CD4-positive, CD25-positive, alpha-beta regulatory T cell (primary cell): Measurements from ENCODE around the gene THOC5. TPM values are rescaled to one million over a fixed set of nuclear protein-coding genes. Genes with fewer than 3 reads are reported as not detected.

ENCODE experiments used
- ATAC-seq, 2 donors: fragments of 150-1000 bp; cut with Tn5 transposase; one replicate each; pipeline ENCODE4 v1.10.0; 2021; ENCODE audit warnings: low read depth in 2 of 2, moderate number of reproducible peaks in 2 of 2, moderate library complexity in 1 of 2
- DNase-seq, 3 donors: peaks; one replicate each; pipeline versions ENCODE4 v3.0.0 to v3.0.0-alpha.2; 2012 to 2022; ENCODE audit warnings: mixed read lengths in 1 of 3
- H3K27ac ChIP-seq: one replicate; pipeline ENCODE4 v1.7.0; 2013; ENCODE audit warnings: mild to moderate bottlenecking, low read length; ENCODE audit not compliant: insufficient read depth, poor library complexity, severe bottlenecking
- H3K27me3 ChIP-seq: one replicate; pipeline ENCODE4 v1.7.0; 2013; ENCODE audit warnings: low read length; ENCODE audit not compliant: control insufficient read depth, insufficient read depth
- H3K36me3 ChIP-seq: one replicate; pipeline ENCODE4 v1.7.0; 2013; ENCODE audit warnings: mild to moderate bottlenecking, low read length, moderate library complexity; ENCODE audit not compliant: control insufficient read depth, insufficient read depth
- H3K4me1 ChIP-seq: 2 replicates; pipeline ENCODE4 v1.7.0; 2013; ENCODE audit warnings: mild to moderate bottlenecking, low read length; ENCODE audit not compliant: insufficient read depth, control insufficient read depth, poor library complexity, severe bottlenecking
- H3K4me3 ChIP-seq: one replicate; pipeline ENCODE4 v1.7.0; 2013; ENCODE audit warnings: low read depth, mild to moderate bottlenecking, low read length, moderate library complexity
- H3K9me3 ChIP-seq, 2 experiments: 1 replicate in 1 of 2; 2 replicates in 1 of 2; pipeline ENCODE4 v1.7.0; 2013; ENCODE audit warnings: low read length in 2 of 2, mild to moderate bottlenecking in 1 of 2, moderate library complexity in 1 of 2; ENCODE audit not compliant: control insufficient read depth in 2 of 2
- H3K27ac Mint-ChIP-seq, 3 donors: one replicate each; pipeline ENCODE4 v1.8.0; 2020 to 2022; ENCODE audit warnings: mild to moderate bottlenecking in 3 of 3, mixed read lengths in 3 of 3, moderate library complexity in 2 of 3
- H3K27me3 Mint-ChIP-seq: one replicate; pipeline ENCODE4 v1.8.0; 2022; ENCODE audit warnings: mild to moderate bottlenecking, mixed read lengths
- H3K36me3 Mint-ChIP-seq: one replicate; pipeline ENCODE4 v1.8.0; 2020; ENCODE audit warnings: mixed read lengths
- H3K4me1 Mint-ChIP-seq, 4 donors: one replicate each; pipeline ENCODE4 v1.8.0; 2020 to 2022; ENCODE audit warnings: mixed read lengths in 4 of 4, mild to moderate bottlenecking in 1 of 4
- H3K4me3 Mint-ChIP-seq, 4 donors: one replicate each; pipeline ENCODE4 v1.8.0; 2020 to 2022; ENCODE audit warnings: mild to moderate bottlenecking in 4 of 4, mixed read lengths in 4 of 4, moderate library complexity in 3 of 4
- H3K9me3 Mint-ChIP-seq, 7 donors: one replicate each; pipeline ENCODE4 v1.8.0; 2020 to 2022; ENCODE audit warnings: mixed read lengths in 7 of 7, mild to moderate bottlenecking in 3 of 7, moderate library complexity in 2 of 7
- polyA plus RNA-seq, 4 donors: library from polyadenylated mRNA; unstranded; fragments of 300-500 nt; fragmentation: Illumina TruSeq; gene quantifications; one replicate each; pipeline ENCODE4 v1.2.3, GENCODE V29; 2021
- total RNA-seq: library from RNA; stranded (reverse); gene quantifications from one replicate; pipeline ENCODE4 v1.2.3, GENCODE V29; 2022

Gene THOC5
- total and polyA plus RNA-seq, 5 donors from 2014 or later: 27.8 to 54.0 (median 32.5) TPM

GRCh38 chr22:29478326-29479276 is 75.0 kb downstream of the THOC5 start:
- H3K27ac ChIP-seq: no peak overlapping the region
- Mint-ChIP-seq H3K36me3 (no peaks in the 10 kb centered on the region), H3K4me1 (peaks cover 0 to 20% (median 9%) of the 10 kb centered on the region in 4 donors), H3K27ac (no peak overlapping the region), H3K27me3 (peaks cover 58% of the 10 kb centered on the region), H3K4me3 (peak overlapping the region in 3 of 4 donors; percentile 29 to 69 (median 43)), H3K9me3 (peaks cover 0 to 4% (median 0%) of the 10 kb centered on the region in 7 donors)
- no peaks in the 10 kb centered on the region for H3K36me3 ChIP-seq
- peak in 2 of 3 donors; percentile 26 to 28 for DNase-seq
- no peaks in the 10 kb centered on the region for H3K9me3 ChIP-seq
- no peak overlapping the region for H3K4me3 ChIP-seq
- ATAC-seq: no peak
- peaks cover 13% of the 10 kb centered on the region for H3K4me1 ChIP-seq
- peaks cover 12% of the 10 kb centered on the region for H3K27me3 ChIP-seq

- ATAC-seq: no peak
- peaks cover 12% of the 10 kb centered on the region for H3K27me3 ChIP-seq
These were observed 75.7 kb downstream of the THOC5 start for GRCh38 chr22:29477723-29478318.

GRCh38 chr22:29476116-29476515 is 77.4 kb downstream of the THOC5 start:
- no peak overlapping the region for H3K27ac Mint-ChIP-seq

More at GRCh38 chr22:29477723-29478318, 75.7 kb downstream of the THOC5 start:
- Histone ChIP-seq H3K9me3 (no peaks in the 10 kb centered on the region), H3K4me3 (no peak overlapping the region), H3K36me3 (no peaks in the 10 kb centered on the region), H3K4me1 (peaks cover 13% of the 10 kb centered on the region), H3K27ac (no peak overlapping the region)
- H3K4me3 Mint-ChIP-seq: peak overlapping the region in 1 of 4 donors; percentile 29
- DNase-seq: no peak
- peaks cover 66% of the 10 kb centered on the region for H3K27me3 Mint-ChIP-seq
- H3K27ac Mint-ChIP-seq: no peak overlapping the region
- H3K4me1 Mint-ChIP-seq: peaks cover 0 to 20% (median 9%) of the 10 kb centered on the region in 4 donors
- H3K36me3 Mint-ChIP-seq: no peaks in the 10 kb centered on the region
- H3K9me3 Mint-ChIP-seq: peaks cover 0 to 4% (median 0%) of the 10 kb centered on the region in 7 donors

GRCh38 chr22:29475550-29475949 is 78.0 kb downstream of the THOC5 start:
- Histone ChIP-seq H3K9me3 (no peaks in the 10 kb centered on the region), H3K27ac (no peak overlapping the region), H3K27me3 (peaks cover 12% of the 10 kb centered on the region), H3K4me3 (no peak overlapping the region), H3K4me1 (peaks cover 8% of the 10 kb centered on the region), H3K36me3 (no peaks in the 10 kb centered on the region)
- peaks cover 0 to 1% (median 0%) of the 10 kb centered on the region in 7 donors for H3K9me3 Mint-ChIP-seq
- DNase-seq: no peak
- peak overlapping the region in 1 of 3 donors; percentile 63 for H3K27ac Mint-ChIP-seq
- H3K27me3 Mint-ChIP-seq: peaks cover 63% of the 10 kb centered on the region
- H3K4me3 Mint-ChIP-seq: no peak overlapping the region
- H3K36me3 Mint-ChIP-seq: no peaks in the 10 kb centered on the region
- ATAC-seq: no peak
- H3K4me1 Mint-ChIP-seq: peaks cover 0 to 19% (median 7%) of the 10 kb centered on the region in 4 donors

More at GRCh38 chr22:29476116-29476515, 77.4 kb downstream of the THOC5 start:
- H3K27me3 ChIP-seq: peaks cover 12% of the 10 kb centered on the region
- peaks cover 0 to 16% (median 7%) of the 10 kb centered on the region in 4 donors for H3K4me1 Mint-ChIP-seq
- peaks cover 10% of the 10 kb centered on the region for H3K4me1 ChIP-seq
- H3K27me3 Mint-ChIP-seq: peaks cover 65% of the 10 kb centered on the region
- no peak overlapping the region for H3K27ac ChIP-seq
- no peak overlapping the region for H3K4me3 Mint-ChIP-seq
- H3K36me3 Mint-ChIP-seq: no peaks in the 10 kb centered on the region
- H3K9me3 ChIP-seq: no peaks in the 10 kb centered on the region
- ATAC-seq (no peak), DNase-seq (no peak)
- peaks cover 0 to 1% (median 0%) of the 10 kb centered on the region in 7 donors for H3K9me3 Mint-ChIP-seq
- H3K36me3 ChIP-seq: no peaks in the 10 kb centered on the region
- no peak overlapping the region for H3K4me3 ChIP-seq

DNA sequence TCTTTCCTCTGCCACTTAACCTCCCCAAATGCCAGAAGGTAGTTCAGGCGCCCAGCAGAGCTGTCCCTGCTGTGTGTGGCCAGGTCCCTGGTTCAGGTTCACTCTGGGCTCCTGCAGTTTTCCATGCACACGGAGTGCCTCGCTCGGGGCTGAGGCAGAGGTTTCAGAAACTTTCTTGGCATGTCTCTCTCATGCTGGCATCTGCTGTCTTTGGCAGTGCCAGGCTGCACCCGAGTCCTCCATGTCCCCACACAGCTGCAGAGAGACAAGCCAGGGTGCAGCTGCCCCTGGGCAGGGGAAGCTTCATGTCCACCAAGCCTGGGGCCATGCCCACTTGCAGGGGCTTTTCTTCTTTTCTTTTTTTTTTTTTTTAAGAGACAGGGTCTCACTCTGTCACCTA is 80.6 kb downstream of the THOC5 start:
- no peak overlapping the region for H3K27ac Mint-ChIP-seq
- no peak for ATAC-seq

DNA sequence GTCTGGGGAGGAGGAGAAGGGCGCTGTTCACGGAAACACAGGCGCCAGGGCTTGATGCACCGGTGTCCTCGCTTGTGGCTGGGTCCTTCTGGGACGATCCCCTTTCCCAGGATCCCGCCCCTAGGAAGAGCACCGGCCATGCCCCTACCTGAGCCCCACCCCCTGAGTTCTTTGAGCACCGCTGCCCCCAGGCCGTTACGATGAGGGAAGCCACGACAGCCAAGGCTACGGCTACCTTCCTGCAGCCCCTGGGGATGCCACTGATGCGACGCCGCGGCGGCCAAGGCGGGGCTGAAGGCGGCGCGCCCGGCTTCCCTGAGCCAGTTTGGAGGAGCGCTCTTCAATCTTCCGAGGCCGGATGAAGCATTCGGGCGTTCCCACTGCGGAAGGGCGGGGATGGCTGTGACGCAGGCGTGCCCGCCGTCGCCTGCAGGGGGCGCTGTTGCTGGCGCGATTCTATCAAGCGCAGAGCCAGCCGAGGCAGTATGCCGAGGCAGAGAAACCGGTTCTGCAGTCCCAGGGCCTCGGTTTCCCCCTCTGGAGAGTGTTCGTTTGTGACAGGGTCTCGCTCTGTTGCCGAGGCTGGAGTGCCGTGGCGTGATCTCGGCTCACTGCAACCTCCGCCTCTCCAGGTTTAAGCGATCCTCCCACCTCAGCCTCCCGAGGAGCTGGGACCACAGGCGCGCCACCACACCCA is 83.2 kb downstream of the THOC5 start:
- peak; percentile 64 to 80 for ATAC-seq
- Mint-ChIP-seq H3K4me3 (peak overlapping the region; percentile 35 to 74 (median 70)), H3K4me1 (peaks cover 0 to 12% (median 3%) of the 10 kb centered on the region in 4 donors), H3K27ac (peak overlapping the region in 1 of 3 donors; percentile 78), H3K27me3 (peaks cover 56% of the 10 kb centered on the region), H3K36me3 (no peaks in the 10 kb centered on the region), H3K9me3 (no peaks in the 10 kb centered on the region)
- Histone ChIP-seq H3K27ac (no peak overlapping the region), H3K36me3 (no peaks in the 10 kb centered on the region), H3K4me1 (peaks cover 6% of the 10 kb centered on the region), H3K4me3 (no peak overlapping the region), H3K27me3 (no peaks in the 10 kb centered on the region), H3K9me3 (no peaks in the 10 kb centered on the region)
- peak; percentile 38 to 78 (median 66) for DNase-seq

More for the DNA sequence above, 80.6 kb downstream of the THOC5 start:
- H3K4me1 Mint-ChIP-seq: peaks cover 0 to 15% (median 3%) of the 10 kb centered on the region in 4 donors
- no peak overlapping the region for H3K4me3 Mint-ChIP-seq
- no peak overlapping the region for H3K4me3 ChIP-seq
- H3K36me3 Mint-ChIP-seq: no peaks in the 10 kb centered on the region
- peaks cover 4% of the 10 kb centered on the region for H3K27me3 ChIP-seq
- no peak for DNase-seq
- H3K4me1 ChIP-seq: peaks cover 6% of the 10 kb centered on the region
- H3K9me3 Mint-ChIP-seq: no peaks in the 10 kb centered on the region
- H3K27me3 Mint-ChIP-seq: peaks cover 59% of the 10 kb centered on the region
- no peaks in the 10 kb centered on the region for H3K9me3 ChIP-seq
- H3K36me3 ChIP-seq: no peaks in the 10 kb centered on the region
- H3K27ac ChIP-seq: no peak overlapping the region

DNA sequence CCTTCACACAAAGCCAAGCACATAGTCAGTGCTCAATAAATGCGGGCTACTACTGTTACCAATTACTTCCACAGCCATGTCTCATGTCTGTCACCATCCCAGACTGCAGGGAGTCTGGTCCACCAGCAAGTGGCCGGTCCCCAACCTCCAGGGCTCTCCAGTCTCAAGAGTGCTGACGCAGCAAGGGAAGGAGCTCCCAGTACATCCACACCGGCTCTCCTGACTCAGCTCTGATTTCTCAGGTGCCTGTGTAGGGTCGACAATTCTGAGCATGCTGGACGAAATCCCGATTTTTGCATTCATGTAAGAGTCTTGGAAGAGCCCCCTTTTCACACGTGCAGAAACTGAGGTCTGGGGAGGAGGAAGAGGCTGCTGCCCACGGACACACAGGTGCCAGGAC is 83.8 kb downstream of the THOC5 start:
- DNase-seq (no peak), ATAC-seq (no peak)
- Histone ChIP-seq H3K27ac (no peak overlapping the region), H3K9me3 (no peaks in the 10 kb centered on the region), H3K4me1 (peaks cover 6% of the 10 kb centered on the region), H3K4me3 (no peak overlapping the region), H3K36me3 (no peaks in the 10 kb centered on the region), H3K27me3 (no peaks in the 10 kb centered on the region)
- Mint-ChIP-seq H3K27ac (peak overlapping the region in 2 of 3 donors; percentile 45 to 59), H3K36me3 (no peaks in the 10 kb centered on the region), H3K4me1 (peaks cover 0 to 12% (median 3%) of the 10 kb centered on the region in 4 donors), H3K4me3 (peak overlapping the region in 1 of 4 donors; percentile 74), H3K27me3 (peaks cover 55% of the 10 kb centered on the region), H3K9me3 (no peaks in the 10 kb centered on the region)
